HG02623 (cell line): ENCODE measurements around the gene IFIT1.

Source experiments
- ATAC-seq: cut with Tn5 transposase; IDR thresholded peaks from one replicate; pipeline ENCODE4 v1.9.1; 2021; ENCODE audit warnings: moderate library complexity; ENCODE audit not compliant: unreplicated experiment

Gene IFIT1

GRCh38 chr10:89391907-89392756 is at the start of gene IFIT1:
Gene IFIT1, plus strand, starts transcription at chr10:89392623. Its CDS starts 90 bp downstream, at chr10:89392713.
- ATAC-seq, result no peak

- ATAC-seq, result no peak
These were observed 49.2 kb upstream of the IFIT1 start for GRCh38 chr10:89343089-89343767.

GRCh38 chr10:89344156-89344555 is 48.3 kb upstream of the IFIT1 start:
- no peak for ATAC-seq

- ATAC-seq, result no peak
These were observed 46.9 kb upstream of the IFIT1 start for GRCh38 chr10:89345367-89346000.

- no peak for ATAC-seq
These were observed 45.8 kb upstream of the IFIT1 start for GRCh38 chr10:89346405-89347254.

- no peak for ATAC-seq
These were observed 44.5 kb upstream of the IFIT1 start for GRCh38 chr10:89347701-89348457.

- no peak for ATAC-seq
These were observed 43.9 kb upstream of the IFIT1 start for GRCh38 chr10:89348481-89348880.

- ATAC-seq, result no peak
These were observed 43.4 kb upstream of the IFIT1 start for GRCh38 chr10:89348975-89349374.

GRCh38 chr10:89350631-89351315 is 41.6 kb upstream of the IFIT1 start:
- peak; percentile 42 for ATAC-seq

- ATAC-seq, result peak; percentile 82
These were observed 41.0 kb upstream of the IFIT1 start for GRCh38 chr10:89351412-89351779.

- ATAC-seq, result no peak
These were observed 40.4 kb upstream of the IFIT1 start for GRCh38 chr10:89351780-89352597.

GRCh38 chr10:89352802-89353201 is 39.6 kb upstream of the IFIT1 start:
- no peak for ATAC-seq

GRCh38 chr10:89355394-89355931 is 37.0 kb upstream of the IFIT1 start:
- no peak for ATAC-seq

- no peak for ATAC-seq
These were observed 35.3 kb upstream of the IFIT1 start for GRCh38 chr10:89357096-89357495.

- no peak for ATAC-seq
These were observed 34.4 kb upstream of the IFIT1 start for GRCh38 chr10:89357975-89358374.

- no peak for ATAC-seq
These were observed 32.3 kb upstream of the IFIT1 start for GRCh38 chr10:89360157-89360556.

- ATAC-seq, result no peak
These were observed 29.5 kb upstream of the IFIT1 start for GRCh38 chr10:89362929-89363328.

GRCh38 chr10:89363729-89364442 is 28.5 kb upstream of the IFIT1 start:
- no peak for ATAC-seq
